HG03280 (cell line): Measurements from ENCODE around the gene GRK2.

Experiments
- ATAC-seq: cut with Tn5 transposase; IDR thresholded peaks from one replicate; pipeline ENCODE4 v1.9.1; 2021; ENCODE audit warnings: mild to moderate bottlenecking, moderate library complexity; ENCODE audit not compliant: unreplicated experiment

The GRK2 gene

DNA sequence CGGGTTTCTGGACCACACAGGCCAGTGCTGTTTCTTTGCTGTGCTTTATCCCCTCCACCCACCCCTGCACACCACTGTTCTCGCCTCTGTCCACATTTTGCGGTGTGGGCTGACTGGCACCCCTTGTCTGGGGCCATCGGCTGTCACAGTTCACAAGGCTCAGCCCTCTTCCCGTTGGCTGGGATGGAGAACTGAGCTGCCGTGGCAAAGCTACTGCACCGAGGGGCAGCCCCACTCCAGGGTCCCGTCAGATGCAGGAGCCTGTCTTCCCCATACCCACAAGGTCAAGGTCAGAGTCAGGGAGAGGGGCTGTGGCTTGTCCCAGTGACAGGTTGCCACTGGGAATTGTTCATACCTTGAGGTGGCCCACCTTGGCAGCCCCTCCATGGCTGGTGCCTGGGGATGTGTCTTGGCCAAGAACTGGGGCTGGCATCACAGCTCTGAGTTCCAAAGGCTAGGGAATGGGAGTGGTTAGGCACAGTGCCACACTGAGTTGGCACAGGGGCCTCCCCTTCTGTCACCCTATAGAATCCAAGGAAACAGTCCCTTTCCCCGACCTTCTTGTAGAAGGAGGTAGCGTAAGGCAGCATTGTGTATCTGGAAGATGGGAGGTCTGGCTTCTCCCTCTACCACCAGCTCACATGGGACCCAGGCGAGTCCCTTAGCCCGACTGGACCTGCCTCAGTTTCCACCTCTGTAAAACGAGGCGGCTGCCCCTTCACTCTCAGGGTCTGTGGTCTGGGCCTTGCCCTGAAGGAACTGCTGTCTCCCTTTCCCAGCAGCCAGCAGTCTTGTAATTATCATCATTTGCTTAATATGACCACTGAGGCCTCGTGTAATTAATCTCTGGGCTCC, 3.4 kb downstream of the GRK2 start:
- ATAC-seq, result no peak

GRCh38 chr11:67270256-67271204, 4.3 kb downstream of the GRK2 start:
- ATAC-seq, result no peak

GRCh38 chr11:67271205-67271540, 4.9 kb downstream of the GRK2 start:
- no peak for ATAC-seq

GRCh38 chr11:67271541-67272284, 5.4 kb downstream of the GRK2 start:
- ATAC-seq, result no peak

- no peak for ATAC-seq
These were observed 6.3 kb downstream of the GRK2 start for GRCh38 chr11:67272327-67273259.

GRCh38 chr11:67273260-67273990, 7.2 kb downstream of the GRK2 start:
- no peak for ATAC-seq

DNA sequence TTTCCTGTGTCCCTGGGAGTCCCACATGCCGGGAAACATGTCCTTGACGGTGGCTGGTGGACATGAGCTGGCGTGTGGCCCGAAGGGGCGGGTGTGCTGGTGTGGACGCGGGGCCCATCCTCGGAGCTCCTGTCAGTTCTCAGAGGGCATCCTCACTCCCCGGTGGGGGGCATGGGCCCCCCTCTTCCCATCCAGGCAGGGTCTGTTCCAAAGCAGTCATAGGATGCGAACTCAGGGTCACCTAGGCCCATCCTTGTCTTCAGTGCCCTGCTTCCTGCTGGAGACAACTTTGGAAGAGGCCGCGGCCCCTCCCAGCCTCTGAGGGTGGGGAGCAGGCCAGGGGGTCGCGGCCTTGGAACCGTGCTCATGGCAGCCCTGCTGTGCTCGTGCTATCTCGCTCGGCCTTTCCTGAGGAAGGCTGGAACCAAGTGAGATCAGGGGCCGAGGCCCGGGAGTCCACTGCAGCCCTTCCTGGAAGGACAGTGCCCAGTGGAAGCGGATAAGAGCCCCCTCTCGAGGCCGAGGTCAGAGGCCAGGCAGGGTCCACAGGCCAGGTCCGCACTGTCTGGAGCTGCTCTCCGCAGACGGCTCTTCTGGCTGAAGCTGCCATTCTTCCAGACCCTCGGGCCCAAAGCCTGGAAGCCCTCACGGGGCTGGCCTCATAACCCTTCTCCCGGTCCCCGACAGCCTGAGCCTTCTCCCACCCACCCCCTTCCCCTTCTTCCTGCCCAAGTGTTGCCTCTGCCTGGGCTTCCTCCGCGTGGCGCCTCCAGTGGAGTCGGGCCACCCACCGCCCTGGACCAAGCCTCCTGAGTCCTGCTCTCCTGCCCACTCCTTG, 8.7 kb downstream of the GRK2 start:
- ATAC-seq, result no peak

GRCh38 chr11:67275606-67276409, 9.5 kb downstream of the GRK2 start:
- no peak for ATAC-seq

DNA sequence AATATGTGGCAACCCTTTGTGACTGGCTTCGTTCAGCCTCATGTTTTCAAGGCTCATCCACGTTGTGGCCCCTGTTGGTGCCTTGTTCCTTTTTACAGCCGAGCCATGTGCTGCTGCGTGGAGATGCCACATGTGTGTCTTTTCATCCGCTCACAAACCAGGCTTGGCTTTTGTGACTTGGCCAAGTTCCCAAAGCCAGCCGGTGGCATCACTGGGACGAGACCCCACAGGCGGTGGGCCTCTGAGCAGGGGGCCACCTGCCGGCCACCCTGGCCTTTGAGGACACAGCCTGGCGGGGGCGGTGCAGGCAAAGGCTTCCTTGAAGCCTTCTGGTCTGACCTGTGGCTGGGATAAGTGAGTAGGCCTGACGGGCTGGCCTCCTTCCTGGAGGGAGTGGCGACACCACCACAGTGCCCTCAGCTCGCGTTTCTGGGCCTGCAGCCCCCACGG, 10.5 kb downstream of the GRK2 start:
- no peak for ATAC-seq

GRCh38 chr11:67277231-67277961, 11.1 kb downstream of the GRK2 start:
- ATAC-seq, result peak; percentile 80

- no peak for ATAC-seq
These were observed 12.1 kb downstream of the GRK2 start for GRCh38 chr11:67278135-67278938.

DNA sequence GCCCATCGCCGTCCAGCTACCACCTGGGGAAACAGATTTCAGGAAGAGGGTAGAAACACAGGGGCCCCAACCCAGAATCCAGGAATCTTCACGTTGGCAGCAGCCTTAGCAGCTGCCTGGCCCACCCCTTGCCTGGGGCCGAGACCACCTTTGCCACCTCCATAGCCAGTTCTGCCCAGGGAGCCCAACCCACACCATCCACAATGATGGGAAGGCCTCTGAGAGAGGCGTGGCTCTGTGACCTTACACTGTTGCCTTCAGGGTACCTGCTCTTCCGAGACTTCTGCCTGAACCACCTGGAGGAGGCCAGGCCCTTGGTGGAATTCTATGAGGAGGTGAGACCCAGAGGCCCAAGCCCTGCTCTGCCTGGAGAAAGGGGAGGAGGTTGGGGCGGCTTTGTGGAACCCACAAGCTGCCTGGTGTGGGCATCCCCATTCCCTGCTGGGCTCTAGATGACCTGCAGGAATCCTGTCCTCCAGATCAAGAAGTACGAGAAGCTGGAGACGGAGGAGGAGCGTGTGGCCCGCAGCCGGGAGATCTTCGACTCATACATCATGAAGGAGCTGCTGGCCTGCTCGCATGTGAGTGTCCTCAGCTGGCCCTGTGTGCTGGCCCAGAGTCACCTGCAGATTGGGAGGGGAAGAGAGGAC, 12.8 kb downstream of the GRK2 start:
- no peak for ATAC-seq

- no peak for ATAC-seq
These were observed 13.5 kb downstream of the GRK2 start for GRCh38 chr11:67279589-67280340.

- no peak for ATAC-seq
These were observed 14.1 kb downstream of the GRK2 start for GRCh38 chr11:67280341-67280787.
